ENCODE results near the gene RXRA. TPM values are rescaled to one million over a fixed set of nuclear protein-coding genes. Genes with fewer than 3 reads are reported as not detected.

RXRA gene
- total RNA-seq, 4 donors from 2014 or later = 41.8 to 83.1 (median 50.4) TPM

- Histone ChIP-seq H3K4me1 (peaks cover 15 to 54% (median 17%) of the 10 kb centered on the region in 3 donors), H3K4me3 (no peak overlapping the region), H3K9me3 (no peaks in the 10 kb centered on the region), H3K27ac (no peak overlapping the region), H3K27me3 (peaks cover 0 to 37% (median 0%) of the 10 kb centered on the region in 4 donors), H3K36me3 (no peaks in the 10 kb centered on the region)
- WGBS, 2 donors = 34 to 56% methylated on average over 6 to 11 of the region's 27 CpGs
- no peak for DNase-seq
- TF ChIP-seq POLR2A (IDR thresholded peaks at IDR 0.05) = no peak
- TF ChIP-seq, protein P1, sequence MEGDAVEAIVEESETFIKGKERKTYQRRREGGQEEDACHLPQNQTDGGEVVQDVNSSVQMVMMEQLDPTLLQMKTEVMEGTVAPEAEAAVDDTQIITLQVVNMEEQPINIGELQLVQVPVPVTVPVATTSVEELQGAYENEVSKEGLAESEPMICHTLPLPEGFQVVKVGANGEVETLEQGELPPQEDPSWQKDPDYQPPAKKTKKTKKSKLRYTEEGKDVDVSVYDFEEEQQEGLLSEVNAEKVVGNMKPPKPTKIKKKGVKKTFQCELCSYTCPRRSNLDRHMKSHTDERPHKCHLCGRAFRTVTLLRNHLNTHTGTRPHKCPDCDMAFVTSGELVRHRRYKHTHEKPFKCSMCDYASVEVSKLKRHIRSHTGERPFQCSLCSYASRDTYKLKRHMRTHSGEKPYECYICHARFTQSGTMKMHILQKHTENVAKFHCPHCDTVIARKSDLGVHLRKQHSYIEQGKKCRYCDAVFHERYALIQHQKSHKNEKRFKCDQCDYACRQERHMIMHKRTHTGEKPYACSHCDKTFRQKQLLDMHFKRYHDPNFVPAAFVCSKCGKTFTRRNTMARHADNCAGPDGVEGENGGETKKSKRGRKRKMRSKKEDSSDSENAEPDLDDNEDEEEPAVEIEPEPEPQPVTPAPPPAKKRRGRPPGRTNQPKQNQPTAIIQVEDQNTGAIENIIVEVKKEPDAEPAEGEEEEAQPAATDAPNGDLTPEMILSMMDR (IDR thresholded peaks at IDR 0.05) = no peak
- intact Hi-C loops (cut with DNase I) = no loop called here
Observed at GRCh38 chr9:134286471-134287245, 39.6 kb upstream of the RXRA start.

DNA sequence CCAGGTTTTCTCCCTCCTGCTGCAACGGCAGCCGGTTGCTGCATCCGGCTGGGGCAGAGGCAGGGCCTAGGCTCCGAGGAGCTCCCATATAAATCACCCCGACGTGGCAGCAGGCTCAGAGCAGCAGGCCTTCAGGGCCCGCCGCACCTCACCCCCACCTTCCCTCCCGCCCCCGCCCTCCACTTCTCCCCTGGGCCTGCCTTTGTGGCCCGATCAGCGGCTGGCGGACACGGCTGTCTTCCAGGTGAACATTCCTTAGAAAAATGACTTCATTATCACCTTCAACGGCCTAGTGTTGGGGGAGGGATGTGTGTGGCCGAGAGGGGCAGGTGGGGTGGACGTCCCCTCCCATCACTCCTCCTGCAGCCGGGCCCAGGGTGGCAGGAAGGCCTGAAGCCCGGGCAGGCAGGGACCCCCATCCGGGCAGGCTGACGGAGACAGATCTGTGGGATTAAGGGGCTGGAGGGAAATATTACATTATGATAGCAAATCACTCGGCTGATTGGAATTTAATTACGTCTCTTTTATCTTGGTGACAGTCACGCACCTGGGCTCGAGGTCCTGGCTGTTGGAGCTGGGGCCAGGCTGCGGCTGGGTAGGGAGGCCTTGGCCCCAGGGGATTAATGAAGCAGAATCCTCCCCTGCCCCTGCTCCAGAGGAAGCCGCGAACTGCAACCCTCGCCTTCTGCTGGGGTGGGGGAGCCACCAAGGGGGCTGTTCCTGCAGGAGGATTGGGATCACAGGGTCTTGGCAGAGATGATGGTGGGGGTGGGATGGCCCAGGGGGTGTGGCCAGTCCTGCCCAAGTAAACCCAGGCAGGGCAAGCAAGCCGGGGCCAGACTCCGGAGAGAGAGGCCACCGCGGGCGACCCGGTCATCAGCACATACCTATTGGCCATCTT lies 38.4 kb upstream of the RXRA start:
- DNase-seq = no peak
- Histone ChIP-seq H3K9me3 (no peaks in the 10 kb centered on the region), H3K4me3 (no peak overlapping the region), H3K27me3 (peaks cover 0 to 37% (median 0%) of the 10 kb centered on the region in 4 donors), H3K4me1 (peaks cover 8 to 49% (median 12%) of the 10 kb centered on the region in 3 donors), H3K36me3 (no peaks in the 10 kb centered on the region), H3K27ac (no peak overlapping the region)
- WGBS, 2 donors = 60 to 87% methylated on average over 7 to 9 of the region's 35 CpGs
- intact Hi-C loops (cut with DNase I) = no loop called here
- TF ChIP-seq POLR2A (IDR thresholded peaks at IDR 0.05) = no peak
- TF ChIP-seq, protein P1 (IDR thresholded peaks at IDR 0.05) = no peak

- intact Hi-C loops (cut with DNase I) = no loop called here
- H3K4me3 ChIP-seq = no peak overlapping the region
- H3K36me3 ChIP-seq = no peaks in the 10 kb centered on the region
- whole genome bisulfite sequencing, 2 donors = 92 to 100% methylated on average over 5 to 9 of the region's 10 CpGs
- H3K27ac ChIP-seq = no peak overlapping the region
- peaks cover 0 to 41% (median 0%) of the 10 kb centered on the region in 4 donors for H3K27me3 ChIP-seq
- H3K9me3 ChIP-seq = no peaks in the 10 kb centered on the region
- H3K4me1 ChIP-seq = peaks cover 11 to 49% (median 14%) of the 10 kb centered on the region in 3 donors
- no peak for TF ChIP-seq POLR2A (IDR thresholded peaks at IDR 0.05)
- TF ChIP-seq, protein P1 (IDR thresholded peaks at IDR 0.05) = no peak
- DNase-seq = no peak
Observed at GRCh38 chr9:134288746-134289145, 37.5 kb upstream of the RXRA start.

DNA sequence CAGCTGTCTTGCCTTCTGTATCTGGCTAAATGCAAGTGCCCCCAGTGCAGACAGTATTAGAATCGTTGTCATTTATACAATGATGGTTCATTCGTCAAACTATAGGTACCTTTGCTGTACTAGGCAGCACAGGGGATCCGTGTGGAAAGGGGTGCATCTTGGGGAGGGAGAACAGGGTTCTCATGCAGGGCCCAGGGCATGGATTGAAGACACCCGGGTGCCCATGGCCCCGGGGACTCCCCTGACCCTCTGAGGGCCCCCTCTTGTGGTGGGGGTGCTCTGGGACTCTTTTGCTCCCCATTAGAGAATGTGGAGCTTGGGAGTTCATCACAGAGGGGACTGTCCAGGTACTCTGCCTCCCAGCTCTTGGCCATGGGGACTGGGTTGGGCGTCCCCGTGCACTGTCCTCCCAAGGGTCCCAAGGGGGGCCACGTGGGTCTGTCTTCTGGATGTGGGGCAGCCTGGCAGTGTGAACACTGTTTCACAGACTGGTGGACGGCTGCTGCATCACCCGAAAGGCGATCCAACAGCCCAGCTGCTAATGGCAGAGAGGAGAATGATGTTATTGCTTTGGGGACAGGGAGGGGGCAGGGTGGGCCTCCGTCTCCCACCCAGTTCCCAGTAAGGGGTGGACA lies 36.9 kb upstream of the RXRA start:
- no peak for DNase-seq
- Histone ChIP-seq H3K4me3 (no peak overlapping the region), H3K4me1 (peaks cover 8 to 49% (median 15%) of the 10 kb centered on the region in 3 donors), H3K27me3 (peaks cover 0 to 42% (median 0%) of the 10 kb centered on the region in 4 donors), H3K9me3 (no peaks in the 10 kb centered on the region), H3K27ac (no peak overlapping the region), H3K36me3 (no peaks in the 10 kb centered on the region)
- no peak for TF ChIP-seq POLR2A (IDR thresholded peaks at IDR 0.05)
- TF ChIP-seq, protein P1 (IDR thresholded peaks at IDR 0.05) = no peak
- WGBS, 2 donors = 82 to 92% methylated on average over 2 to 6 of the region's 12 CpGs
- intact Hi-C loops (cut with DNase I) = no loop called here
